NCI-H2196 treated with DMSO at 0.1 percent for 48 hours (cell line): Measurements from ENCODE around the gene ARHGEF16.

Source experiments
- DNase-seq: peaks from one replicate; lab custom pipeline; 2025; ENCODE audit not compliant: unreplicated experiment; lab: John Stamatoyannopoulos, UW

ARHGEF16 gene

GRCh38 chr1:3455670-3456448 is 1.4 kb downstream of the ARHGEF16 start:
- no peak for DNase-seq

- no peak for DNase-seq
Observed at GRCh38 chr1:3456449-3456963, 2.0 kb downstream of the ARHGEF16 start.

GRCh38 chr1:3456964-3457909 is 2.8 kb downstream of the ARHGEF16 start:
- DNase-seq = no peak

- peak; percentile 35 for DNase-seq
Observed at GRCh38 chr1:3457910-3458883, 3.7 kb downstream of the ARHGEF16 start.

GRCh38 chr1:3459051-3459908 is 4.8 kb downstream of the ARHGEF16 start:
- DNase-seq = no peak

GRCh38 chr1:3459940-3460671 is 5.6 kb downstream of the ARHGEF16 start:
- no peak for DNase-seq

GRCh38 chr1:3460672-3461131 is 6.2 kb downstream of the ARHGEF16 start:
- DNase-seq = no peak

GRCh38 chr1:3461238-3461933 is 6.9 kb downstream of the ARHGEF16 start:
- no peak for DNase-seq

GRCh38 chr1:3461934-3462275 is 7.4 kb downstream of the ARHGEF16 start:
- DNase-seq = no peak

- DNase-seq = no peak
Observed at GRCh38 chr1:3462356-3463012, 8.0 kb downstream of the ARHGEF16 start.

GRCh38 chr1:3463013-3463385 is 8.5 kb downstream of the ARHGEF16 start:
- DNase-seq = no peak

GRCh38 chr1:3463408-3463863 is 9.0 kb downstream of the ARHGEF16 start:
- no peak for DNase-seq

GRCh38 chr1:3463891-3464648 is 9.6 kb downstream of the ARHGEF16 start:
- no peak for DNase-seq

- DNase-seq = no peak
Observed at GRCh38 chr1:3464649-3465025, 10.2 kb downstream of the ARHGEF16 start.

- DNase-seq = no peak
Observed at GRCh38 chr1:3465091-3465934, 10.8 kb downstream of the ARHGEF16 start.

GRCh38 chr1:3465935-3466321 is 11.5 kb downstream of the ARHGEF16 start:
- DNase-seq = no peak
